H9 (cell line): ENCODE results near the gene CDH24. TPM values are rescaled to one million over a fixed set of nuclear protein-coding genes. Genes with fewer than 3 reads are reported as not detected.

Experiments
- DNase-seq: peaks from one replicate; pipeline ENCODE4 v3.0.0-alpha.2; 2017
- H2AFZ ChIP-seq: one replicate; pipeline ENCODE4 v1.6.1; 2013; ENCODE audit warnings: mild to moderate bottlenecking, low read length, control low read depth, moderate library complexity
- H2AK5ac ChIP-seq: 2 replicates; pipeline ENCODE4 v1.6.1; 2013; ENCODE audit warnings: low read length, control low read depth, mixed read lengths; ENCODE audit not compliant: insufficient read length
- H2BK120ac ChIP-seq: one replicate; pipeline ENCODE4 v1.6.1; 2013; ENCODE audit warnings: low read depth, mild to moderate bottlenecking, low read length, control low read depth, inconsistent platforms; ENCODE audit not compliant: poor library complexity, severe bottlenecking
- H2BK12ac ChIP-seq: 2 replicates; pipeline ENCODE4 v1.6.1; 2013; ENCODE audit warnings: low read length, control low read depth, mixed read lengths, low read depth; ENCODE audit not compliant: insufficient read length
- H2BK15ac ChIP-seq: 2 replicates; pipeline ENCODE4 v1.6.1; 2013; ENCODE audit warnings: low read depth, low read length, control low read depth
- H2BK20ac ChIP-seq: one replicate; pipeline ENCODE4 v1.6.1; 2013; ENCODE audit warnings: low read depth, mild to moderate bottlenecking, low read length, control low read depth, inconsistent platforms; ENCODE audit not compliant: poor library complexity, severe bottlenecking
- H2BK5ac ChIP-seq: 2 replicates; pipeline ENCODE4 v1.6.1; 2013; ENCODE audit warnings: low read length, control low read depth, mixed read lengths; ENCODE audit not compliant: insufficient read length
- H3K14ac ChIP-seq: 2 replicates; pipeline ENCODE4 v1.6.1; 2013; ENCODE audit warnings: low read length, control low read depth; ENCODE audit not compliant: insufficient read depth
- H3K18ac ChIP-seq: 2 replicates; pipeline ENCODE4 v1.6.1; 2013; ENCODE audit warnings: low read depth, mild to moderate bottlenecking, mixed read lengths, low read length, control low read depth; ENCODE audit not compliant: insufficient read length
- H3K23ac ChIP-seq: 2 replicates; pipeline ENCODE4 v1.6.1; 2013; ENCODE audit warnings: low read length, control low read depth, mixed read lengths, low read depth; ENCODE audit not compliant: insufficient read length
- H3K23me2 ChIP-seq: 2 replicates; pipeline ENCODE4 v1.6.1; 2013; ENCODE audit warnings: low read depth, mild to moderate bottlenecking, mixed read lengths, low read length, control low read depth; ENCODE audit not compliant: insufficient read length, poor library complexity, severe bottlenecking
- H3K27ac ChIP-seq: 2 replicates; pipeline ENCODE4 v1.5.1; 2013; ENCODE audit warnings: low read length, control low read depth, mixed read lengths, low read depth; ENCODE audit not compliant: insufficient read length
- H3K27me3 ChIP-seq: 2 replicates; pipeline ENCODE4 v1.6.1; 2013; ENCODE audit warnings: low read length, control low read depth, inconsistent platforms; ENCODE audit not compliant: insufficient read depth
- H3K4ac ChIP-seq: 2 replicates; pipeline ENCODE4 v1.6.1; 2013; ENCODE audit warnings: low read depth, mild to moderate bottlenecking, control low read depth, inconsistent platforms, low read length, moderate library complexity
- H3K4me1 ChIP-seq: 2 replicates; pipeline ENCODE4 v1.6.1; 2013; ENCODE audit warnings: low read length, control low read depth, inconsistent platforms; ENCODE audit not compliant: insufficient read depth
- H3K4me2 ChIP-seq: 2 replicates; pipeline ENCODE4 v1.6.1; 2013; ENCODE audit warnings: low read length, control low read depth, mixed read lengths; ENCODE audit not compliant: insufficient read length, insufficient read depth
- H3K56ac ChIP-seq: 2 replicates; pipeline ENCODE4 v1.6.1; 2013; ENCODE audit warnings: low read depth, mild to moderate bottlenecking, mixed read lengths, low read length, control low read depth; ENCODE audit not compliant: insufficient read length
- H3K79me1 ChIP-seq: 2 replicates; pipeline ENCODE4 v1.6.1; 2013; ENCODE audit warnings: low read depth, mild to moderate bottlenecking, moderate library complexity, low read length, control low read depth, inconsistent platforms; ENCODE audit not compliant: insufficient read depth, poor library complexity, severe bottlenecking
- H3K79me2 ChIP-seq: 2 replicates; pipeline ENCODE4 v1.6.1; 2013; ENCODE audit warnings: low read length, control low read depth, inconsistent platforms; ENCODE audit not compliant: insufficient read depth
- H3K9ac ChIP-seq: 2 replicates; pipeline ENCODE4 v1.6.1; 2013; ENCODE audit warnings: low read length, control low read depth, mixed read lengths; ENCODE audit not compliant: insufficient read length; ENCODE audit errors: extremely low read depth
- H3K9me3 ChIP-seq: one replicate; pipeline ENCODE4 v1.6.1; 2013; ENCODE audit warnings: low read depth, low read length, inconsistent platforms; ENCODE audit not compliant: control insufficient read depth
- H3T11ph ChIP-seq: one replicate; pipeline ENCODE4 v1.6.1; 2013; ENCODE audit warnings: mild to moderate bottlenecking, low read length, control low read depth, inconsistent platforms
- H4K20me1 ChIP-seq: one replicate; pipeline ENCODE4 v1.6.1; 2013; ENCODE audit not compliant: control insufficient read depth, insufficient read length, insufficient read depth
- H4K5ac ChIP-seq: 2 replicates; pipeline ENCODE4 v1.6.1; 2013; ENCODE audit warnings: low read depth, mild to moderate bottlenecking, mixed read lengths, low read length, control low read depth; ENCODE audit not compliant: insufficient read length
- H4K8ac ChIP-seq: replicated peaks from 2 replicates; pipeline ENCODE4 v1.6.1; 2013; ENCODE audit warnings: low read length, control low read depth, mixed read lengths, low read depth; ENCODE audit not compliant: insufficient read length
- H4K91ac ChIP-seq: 2 replicates; pipeline ENCODE4 v1.6.1; 2013; ENCODE audit warnings: low read depth, mild to moderate bottlenecking, moderate library complexity, mixed read lengths, low read length, control low read depth; ENCODE audit not compliant: insufficient read length
- H3K27ac Mint-ChIP-seq, 3 experiments: 2 replicates in 2 of 3; 3 replicates in 1 of 3; pipeline ENCODE4 v1.8.0; 2020 to 2021; ENCODE audit warnings: mixed read lengths in 3 of 3, mild to moderate bottlenecking in 1 of 3, moderate library complexity in 1 of 3
- H3K27me3 Mint-ChIP-seq: 2 replicates; pipeline ENCODE4 v1.8.0; 2021; ENCODE audit warnings: low read depth, mild to moderate bottlenecking, moderate library complexity, mixed read lengths
- H3K36me3 Mint-ChIP-seq, 3 experiments: 2 replicates in 2 of 3; 3 replicates in 1 of 3; pipeline ENCODE4 v1.8.0; 2020 to 2021; ENCODE audit warnings: low read depth in 3 of 3, mixed read lengths in 3 of 3; ENCODE audit not compliant: insufficient read depth in 1 of 3
- H3K4me1 Mint-ChIP-seq, 2 experiments: 2 replicates each; pipeline ENCODE4 v1.8.0; 2020; ENCODE audit warnings: mixed read lengths in 2 of 2
- H3K4me3 Mint-ChIP-seq, 2 experiments: 2 replicates in 1 of 2; 3 replicates in 1 of 2; pipeline ENCODE4 v1.8.0; 2020 to 2021; ENCODE audit warnings: mild to moderate bottlenecking in 2 of 2, mixed read lengths in 2 of 2, moderate library complexity in 1 of 2
- H3K9me3 Mint-ChIP-seq, 2 experiments: 2 replicates in 1 of 2; 3 replicates in 1 of 2; pipeline ENCODE4 v1.8.0; 2020; ENCODE audit warnings: mild to moderate bottlenecking in 2 of 2, mixed read lengths in 2 of 2, moderate library complexity in 1 of 2
- CTCF ChIP-seq: fragments of 200-600 bp; sonication (generic); conservative IDR thresholded peaks from 3 replicates; pipeline ENCODE4 v1.8.0; 2021; ENCODE audit warnings: antibody characterized with exemption, mild to moderate bottlenecking
- WGBS: extraction: QIAGEN DNeasy Blood & Tissue Kit; methylation state at CpG from one replicate; pipeline ENCODE4 v1.1.7; 2013; ENCODE audit warnings: missing lambda C conversion rate, low lambda C conversion rate, mixed read lengths; ENCODE audit not compliant: insufficient read length; ENCODE audit errors: extremely low coverage; 5-methylcytosine and 5-hydroxymethylcytosine counted together
- total RNA-seq: library from RNA; stranded (reverse); gene quantifications from 2 replicates; pipeline ENCODE4 v1.2.1, GENCODE V29; 2021

Gene CDH24
- total RNA-seq, 1 experiment from 2014 or later: 16.7 TPM

DNA sequence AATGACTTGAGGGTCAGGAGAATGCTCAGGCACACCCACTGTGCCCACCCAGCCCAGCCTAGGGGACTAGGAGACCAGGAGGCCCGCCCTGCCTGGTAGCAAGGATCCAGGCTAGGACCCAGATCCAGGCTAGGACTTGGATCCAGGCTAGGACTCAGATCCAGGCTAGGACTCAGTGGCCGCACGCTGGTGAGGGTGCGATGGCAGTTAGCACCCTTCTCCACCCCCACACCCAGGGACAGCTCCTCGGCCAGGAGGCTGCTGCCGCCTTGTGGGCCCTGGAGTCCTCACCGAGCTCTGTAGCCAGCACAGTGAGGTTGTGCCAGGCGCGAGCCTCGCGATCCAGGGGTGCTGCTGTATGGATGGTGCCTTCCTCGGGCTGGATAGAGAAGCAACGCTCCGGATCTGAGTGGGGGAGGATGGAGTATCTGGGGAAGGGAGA lies 5.1 kb downstream of the CDH24 start:
- Histone ChIP-seq H2AK5ac (no peak overlapping the region), H3K23me2 (peaks cover 10% of the 10 kb centered on the region), H2BK20ac (no peak overlapping the region), H4K8ac (no peak overlapping the region), H3K4me1 (no peaks in the 10 kb centered on the region; the same call in 1 of the 2 replicates), H4K5ac (no peak overlapping the region), H2BK12ac (no peak overlapping the region), H3K18ac (no peak overlapping the region), H2BK15ac (no peak overlapping the region), H3K14ac (no peak overlapping the region), H2BK5ac (no peak overlapping the region), H3K79me2 (no peaks in the 10 kb centered on the region), H3K56ac (no peak overlapping the region), H3K27me3 (no peaks in the 10 kb centered on the region), H4K91ac (no peak overlapping the region), H2AFZ (no peak overlapping the region), H3K9me3 (no peaks in the 10 kb centered on the region), H3K27ac (no peak overlapping the region), H3K79me1 (no peaks in the 10 kb centered on the region), H3T11ph (no peak overlapping the region), H3K23ac (no peak overlapping the region), H3K4me2 (no peak overlapping the region), H4K20me1 (no peaks in the 10 kb centered on the region), H3K4ac (no peak overlapping the region), H2BK120ac (no peak overlapping the region), H3K9ac (no peak overlapping the region)
- no peaks in the 10 kb centered on the region for H3K9me3 Mint-ChIP-seq
- WGBS: no CpG with 5 or more reads among the region's 14 CpGs
- peak; percentile 53 for TF ChIP-seq CTCF
- peaks cover 13 to 46% (median 25%) of the 10 kb centered on the region in 3 experiments for H3K36me3 Mint-ChIP-seq
- peaks cover 8% of the 10 kb centered on the region for H3K27me3 Mint-ChIP-seq
- H3K4me3 Mint-ChIP-seq: no peak overlapping the region
- peaks cover 14 to 17% of the 10 kb centered on the region in 2 experiments for H3K4me1 Mint-ChIP-seq
- peak; percentile 73 for DNase-seq
- H3K27ac Mint-ChIP-seq: peak overlapping the region in 1 of 3 experiments; percentile 56; a peak in 1 of 7 replicates
